ENCODE results near the gene ABCG1.
"Not testable (repeated sequence)": the region's sequence is repeated elsewhere in the genome, so short reads cannot be mapped to it uniquely, and the experiment has no call there.

The ABCG1 gene

DNA sequence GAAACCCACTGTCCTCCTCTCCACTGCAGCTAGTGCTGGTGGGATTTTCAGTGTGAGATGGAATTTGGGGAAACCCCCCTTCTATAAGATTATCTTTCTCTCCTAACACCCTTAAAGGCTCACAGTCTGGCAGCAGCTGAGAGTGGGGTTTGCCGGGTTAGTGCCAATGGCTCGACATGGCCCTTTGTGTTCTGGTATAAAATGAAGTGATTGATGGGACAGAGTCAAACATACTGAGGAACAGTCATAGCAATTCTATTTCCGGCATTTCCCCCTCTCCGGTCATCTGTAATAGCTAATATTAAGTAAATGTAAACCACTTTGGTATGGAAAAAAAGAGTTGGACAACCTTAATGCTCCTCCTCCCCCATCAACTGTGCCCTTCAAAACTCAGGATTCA, 58.7 kb downstream of the ABCG1 start:
- DNase-seq = no peak
- intact Hi-C loops (cut with DNase I) = no loop called here

DNA sequence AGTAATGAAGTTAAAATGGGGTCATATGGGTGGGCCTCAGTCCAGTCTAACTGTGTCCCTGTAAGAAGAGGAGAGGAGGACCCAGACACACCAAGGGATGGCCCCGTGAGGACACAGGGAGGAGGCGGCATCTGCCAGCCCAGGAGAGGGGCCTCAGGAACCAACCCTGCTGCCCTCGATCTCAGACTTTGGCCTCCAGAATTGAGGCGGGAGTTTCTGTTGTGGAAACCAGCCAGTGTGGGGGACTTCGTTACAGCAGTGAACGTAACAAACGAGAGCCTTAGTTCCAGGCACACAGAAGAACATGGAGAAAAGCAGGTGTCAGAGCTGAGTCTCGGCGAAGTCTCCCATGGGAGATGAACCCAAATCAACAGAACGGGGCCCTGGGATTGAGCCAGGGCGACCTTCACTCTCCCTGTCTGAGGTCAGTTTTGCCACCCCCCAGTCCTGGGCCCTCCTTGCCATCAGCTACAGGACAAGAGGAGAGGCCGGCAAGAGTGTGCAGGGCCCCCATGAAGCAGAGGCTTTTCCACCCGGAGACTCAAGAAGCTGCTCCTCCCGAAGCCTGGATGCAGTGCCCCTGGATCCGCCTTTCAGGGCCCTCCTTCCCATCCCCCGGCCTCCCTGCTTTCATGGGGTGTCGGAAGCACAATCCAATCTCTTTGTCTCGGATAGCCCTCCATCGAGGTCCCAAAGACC, 59.7 kb downstream of the ABCG1 start:
- intact Hi-C loops (cut with DNase I) = no loop called here
- no peak for DNase-seq

DNA sequence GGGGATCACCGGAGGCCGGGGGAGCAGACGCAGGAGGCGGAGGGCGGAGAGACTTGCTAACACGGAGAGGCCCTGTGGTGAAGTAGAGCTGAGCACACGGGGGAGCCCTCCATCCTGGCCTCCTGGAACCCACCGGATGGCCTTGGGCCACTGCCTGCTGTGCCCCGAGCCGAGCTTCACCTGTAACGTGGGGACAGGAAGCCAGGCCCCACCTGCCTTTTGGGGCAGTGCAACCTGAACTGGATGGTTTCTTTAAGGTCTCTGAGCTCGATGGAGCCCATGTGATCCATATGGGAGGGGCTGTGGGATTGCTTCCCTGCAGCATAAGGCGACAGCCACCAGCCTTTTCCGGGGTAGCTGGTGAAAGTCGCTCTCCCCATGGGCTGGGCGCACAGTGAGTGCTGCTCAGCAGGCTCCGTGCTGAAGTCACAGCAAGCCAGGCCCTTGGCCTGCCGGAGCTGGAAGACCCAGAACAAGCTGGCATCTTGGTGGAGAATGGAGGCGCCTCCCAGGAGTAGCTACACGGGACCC, 60.5 kb downstream of the ABCG1 start:
- no peak for DNase-seq
- intact Hi-C loops (cut with DNase I) = no loop called here

DNA sequence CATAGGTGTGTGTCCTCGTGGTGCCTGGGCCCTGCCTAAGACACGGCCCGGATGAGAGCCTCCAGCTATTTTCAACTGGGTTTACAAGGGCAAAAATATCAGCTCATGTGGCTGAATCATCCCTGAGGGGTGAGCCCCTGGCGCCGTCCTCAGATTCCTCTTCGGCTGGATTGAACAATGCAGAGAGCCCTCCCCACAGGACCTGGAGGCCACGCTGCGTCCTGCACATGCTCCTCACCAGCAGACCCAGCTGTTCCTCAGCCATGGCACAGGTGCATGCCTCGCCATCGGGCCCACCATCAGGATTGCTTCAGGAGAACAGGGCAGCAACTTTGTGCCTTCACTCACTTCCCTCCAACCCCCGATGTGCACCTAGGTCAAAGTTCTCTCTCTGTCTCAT, 60.9 kb downstream of the ABCG1 start:
- DNase-seq = no peak
- intact Hi-C loops (cut with DNase I) = no loop called here

DNA sequence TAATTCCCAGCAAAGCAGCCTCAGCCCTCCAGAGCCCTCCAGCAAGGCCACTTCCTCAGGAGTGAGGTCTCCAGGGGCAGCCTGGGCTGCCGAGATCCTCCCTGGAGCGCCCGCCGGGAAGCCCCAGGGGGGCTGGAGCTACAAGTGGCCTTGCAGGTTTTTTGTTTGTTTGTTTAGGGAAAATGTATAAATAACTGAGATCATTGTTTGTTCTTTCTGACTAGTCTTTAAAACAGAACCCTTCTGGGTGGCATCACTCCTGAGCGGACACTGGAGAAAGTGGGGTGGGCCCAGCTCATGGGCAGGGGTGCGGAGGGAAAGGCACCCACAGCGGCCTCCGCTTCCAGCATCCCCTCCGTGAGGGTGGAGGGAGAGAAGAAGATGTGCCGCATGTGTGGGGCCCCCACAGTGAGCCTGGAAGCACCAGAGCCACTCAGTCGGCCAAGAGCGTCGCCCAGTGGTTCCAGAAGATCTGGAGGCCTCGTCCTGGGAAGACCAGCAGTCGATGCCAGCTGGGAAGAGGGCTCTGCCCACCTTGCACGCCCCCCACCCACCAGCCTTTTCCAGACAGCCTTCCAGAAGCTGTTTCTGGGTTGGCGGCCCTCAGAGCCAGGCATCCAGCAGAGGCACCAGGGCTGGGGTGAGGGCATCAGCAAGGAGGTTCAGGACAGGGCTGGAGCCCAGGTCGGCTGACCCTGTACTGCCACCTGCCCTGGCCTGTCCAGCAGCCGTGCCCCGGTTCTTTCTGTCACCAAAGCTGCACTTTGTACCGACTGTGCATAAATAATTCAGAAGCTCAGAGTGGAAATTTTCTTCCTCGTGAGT, 61.6 kb downstream of the ABCG1 start:
- intact Hi-C loops (cut with DNase I) = no loop called here
- DNase-seq = no peak

DNA sequence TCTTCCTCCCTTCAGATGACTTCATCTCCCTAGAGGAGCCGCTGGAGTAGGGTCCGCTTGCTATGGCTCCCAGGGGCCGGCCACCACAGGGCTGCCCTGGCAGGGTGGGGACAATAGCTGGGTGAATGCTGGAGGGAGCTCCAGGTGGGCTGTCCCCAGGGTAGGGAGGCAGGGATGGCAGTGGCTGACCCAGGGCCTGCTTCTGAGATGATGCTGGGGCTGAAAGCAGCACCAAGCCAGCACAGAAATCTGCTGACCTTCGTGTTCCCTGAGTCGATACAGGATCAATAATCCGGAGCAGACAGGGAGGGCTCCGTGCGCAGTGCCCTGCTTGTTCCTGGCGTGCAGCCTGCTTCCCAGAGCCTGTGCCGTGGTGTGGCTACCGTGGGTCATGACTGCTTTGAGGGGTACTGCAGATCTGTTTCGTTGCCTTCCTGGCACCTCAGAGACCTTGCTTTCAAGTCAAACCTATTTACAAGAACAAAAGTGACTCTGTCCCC, 62.3 kb downstream of the ABCG1 start:
- no peak for DNase-seq
- intact Hi-C loops (cut with DNase I) = no loop called here

DNA sequence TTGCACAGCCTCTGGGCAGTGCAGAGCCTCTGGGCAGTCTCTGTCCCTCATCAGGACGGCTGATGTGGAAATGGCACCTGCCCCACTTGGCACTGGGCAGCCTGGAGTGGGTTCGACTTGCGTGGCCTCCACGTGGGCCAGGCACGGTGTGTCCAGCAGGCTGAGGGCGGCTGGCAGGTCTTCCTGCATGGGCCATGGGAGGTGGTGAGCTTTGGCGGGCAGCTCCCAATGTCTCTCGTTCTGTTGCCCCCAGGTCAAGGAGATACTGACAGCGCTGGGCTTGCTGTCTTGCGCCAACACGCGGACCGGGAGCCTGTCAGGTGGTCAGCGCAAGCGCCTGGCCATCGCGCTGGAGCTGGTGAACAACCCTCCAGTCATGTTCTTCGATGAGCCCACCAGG, 63.1 kb downstream of the ABCG1 start:
- intact Hi-C loops (cut with DNase I) = no loop called here
- no peak for DNase-seq

DNA sequence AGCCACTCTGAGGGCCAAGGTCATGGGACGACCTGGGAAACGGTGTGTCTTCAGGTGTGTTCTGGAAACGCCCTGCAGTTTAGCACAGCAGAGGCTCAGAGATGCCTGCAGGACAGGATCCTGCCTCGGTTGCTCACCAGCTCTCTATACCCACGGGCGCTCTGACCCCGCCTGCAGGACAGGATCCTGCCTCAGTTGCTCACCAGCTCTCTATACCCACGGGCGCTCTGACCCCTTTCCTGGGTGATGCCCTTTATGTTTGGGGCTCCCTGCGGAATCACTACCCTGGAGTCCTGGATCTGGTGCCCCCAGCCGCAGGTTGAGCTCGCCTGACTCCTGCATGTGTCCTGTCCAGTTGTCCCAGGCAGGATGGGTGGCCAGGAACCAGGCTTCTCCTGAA, 63.8 kb downstream of the ABCG1 start:
- no peak for DNase-seq
- intact Hi-C loops (cut with DNase I) = no loop called here

DNA sequence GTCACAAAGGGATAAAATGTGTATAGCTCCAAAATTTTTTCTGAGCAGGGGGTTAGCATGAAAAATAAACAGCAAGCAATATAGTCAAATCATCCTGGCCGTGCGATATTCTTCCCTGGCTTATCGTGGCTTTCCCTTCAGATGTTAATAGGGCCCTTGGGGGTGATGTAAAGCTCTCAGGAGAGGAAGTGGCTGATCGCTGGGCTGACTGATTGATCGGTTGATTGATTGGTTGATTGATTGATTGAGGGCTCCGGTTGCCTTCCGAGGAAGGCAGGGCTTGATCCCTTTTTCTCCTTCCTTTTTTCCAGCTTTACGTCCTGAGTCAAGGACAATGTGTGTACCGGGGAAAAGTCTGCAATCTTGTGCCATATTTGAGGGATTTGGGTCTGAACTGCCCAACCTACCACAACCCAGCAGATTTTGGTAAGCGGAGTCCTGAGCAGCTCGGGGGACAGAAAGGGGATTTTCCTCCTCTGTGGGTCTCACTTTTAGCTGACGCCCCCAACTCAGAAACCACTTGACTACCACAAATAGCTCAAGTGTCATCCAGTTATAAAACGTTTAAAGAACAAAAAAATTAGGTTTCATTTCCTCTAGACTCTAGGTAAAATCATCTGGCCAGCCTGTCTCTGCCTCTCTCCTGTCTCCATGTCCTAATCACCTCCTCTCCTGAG, 66.8 kb downstream of the ABCG1 start:
- DNase-seq = no peak
- intact Hi-C loops (cut with DNase I) = no loop called here

DNA sequence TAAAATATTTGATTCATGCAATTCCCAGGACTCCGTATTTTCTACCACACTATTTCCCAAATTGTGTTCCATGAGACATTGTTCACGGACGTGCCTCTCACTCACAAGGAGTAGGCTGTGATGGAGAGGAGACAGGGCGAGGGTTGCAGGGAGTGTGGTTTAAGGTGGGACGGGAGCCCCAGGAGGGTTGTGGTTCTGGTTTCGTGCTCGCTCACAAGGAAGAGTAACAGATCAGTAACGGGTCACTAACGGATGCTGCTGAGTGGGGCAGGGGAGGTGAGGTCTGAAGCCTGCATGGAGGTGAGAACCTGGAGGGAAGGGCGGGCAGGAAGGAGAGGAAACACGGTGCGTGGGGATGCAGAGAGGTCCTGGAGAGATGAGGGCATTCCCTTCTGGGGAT, 67.5 kb downstream of the ABCG1 start:
- peak in 3 of 42 donors; percentile 38 to 72 (median 58) for DNase-seq
- intact Hi-C loops (cut with DNase I) = no loop called here

DNA sequence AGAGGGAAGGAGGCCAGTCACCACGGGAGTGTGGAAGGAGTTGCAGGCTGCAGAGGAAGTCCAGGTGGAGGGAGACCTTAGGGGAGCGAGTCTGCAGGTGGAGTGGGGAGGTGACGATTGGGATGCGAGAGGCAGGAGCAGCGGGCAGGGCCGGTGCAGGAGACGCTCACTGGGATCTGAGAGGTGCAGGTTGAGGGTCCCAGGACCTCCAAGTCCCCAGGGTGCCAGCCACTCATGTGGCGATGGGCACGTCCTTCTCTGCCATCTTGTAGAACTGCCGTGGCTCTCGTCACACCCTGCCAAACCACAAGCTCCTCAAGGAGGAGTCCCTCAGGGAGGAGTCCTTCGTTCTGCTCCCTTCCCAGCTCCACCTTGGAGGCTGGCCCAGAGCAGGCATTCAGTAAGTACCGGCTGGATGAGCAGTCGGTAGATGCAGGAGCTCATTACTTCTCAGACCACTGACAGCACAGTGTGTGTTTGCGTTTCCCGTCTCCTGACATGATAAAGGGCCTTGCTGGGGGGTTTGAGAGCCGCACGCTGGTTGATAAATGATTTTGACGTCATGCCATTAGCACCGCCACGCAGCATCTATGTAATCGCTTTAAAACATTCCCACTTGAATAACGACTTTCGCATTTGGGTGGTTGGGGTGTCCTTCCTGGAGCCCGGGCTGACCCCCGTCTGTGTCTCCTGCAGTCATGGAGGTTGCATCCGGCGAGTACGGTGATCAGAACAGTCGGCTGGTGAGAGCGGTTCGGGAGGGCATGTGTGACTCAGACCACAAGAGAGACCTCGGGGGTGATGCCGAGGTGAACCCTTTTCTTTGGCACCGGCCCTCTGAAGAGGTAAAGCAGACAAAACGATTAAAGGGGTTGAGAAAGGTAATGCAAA, 68.5 kb downstream of the ABCG1 start:
- intact Hi-C loops (cut with DNase I) = no loop called here
- no peak for DNase-seq

DNA sequence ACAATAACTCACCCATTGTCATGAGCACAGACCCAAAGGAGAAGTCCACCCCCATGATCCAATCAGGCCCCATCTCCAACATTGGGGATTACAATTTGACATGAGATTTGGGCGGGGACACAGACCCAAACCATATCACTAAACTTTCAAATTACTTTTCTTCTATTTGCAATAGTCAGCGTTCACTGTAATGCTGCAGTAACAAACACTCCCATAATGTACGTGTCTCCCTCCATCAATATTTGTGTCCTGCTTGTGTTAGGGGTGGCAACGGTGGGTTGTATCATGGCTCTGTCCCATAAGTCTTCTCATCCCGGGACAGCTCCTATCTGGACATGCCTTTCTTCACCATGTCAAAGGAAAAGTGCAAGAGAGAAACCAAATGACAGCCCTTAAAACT, 70.0 kb downstream of the ABCG1 start:
- intact Hi-C loops (cut with DNase I) = no loop called here
- no peak for DNase-seq

DNA sequence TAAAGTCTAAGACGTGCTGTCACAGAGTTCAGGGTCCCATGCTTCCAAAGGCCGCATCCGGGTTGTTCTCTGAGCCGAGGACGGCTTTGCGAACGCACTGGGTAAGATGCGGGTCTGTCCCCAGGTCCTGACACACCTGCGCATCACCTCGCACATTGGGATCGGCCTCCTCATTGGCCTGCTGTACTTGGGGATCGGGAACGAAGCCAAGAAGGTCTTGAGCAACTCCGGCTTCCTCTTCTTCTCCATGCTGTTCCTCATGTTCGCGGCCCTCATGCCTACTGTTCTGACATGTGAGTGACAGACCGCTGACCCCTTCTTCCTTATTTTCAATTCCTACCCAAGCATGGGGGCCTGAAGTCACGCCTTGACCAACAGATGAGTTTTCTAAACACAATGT, 71.0 kb downstream of the ABCG1 start:
- peak in 35 of 42 donors; percentile 26 to 76 (median 48) for DNase-seq
- intact Hi-C loops (cut with DNase I) = no loop called here

DNA sequence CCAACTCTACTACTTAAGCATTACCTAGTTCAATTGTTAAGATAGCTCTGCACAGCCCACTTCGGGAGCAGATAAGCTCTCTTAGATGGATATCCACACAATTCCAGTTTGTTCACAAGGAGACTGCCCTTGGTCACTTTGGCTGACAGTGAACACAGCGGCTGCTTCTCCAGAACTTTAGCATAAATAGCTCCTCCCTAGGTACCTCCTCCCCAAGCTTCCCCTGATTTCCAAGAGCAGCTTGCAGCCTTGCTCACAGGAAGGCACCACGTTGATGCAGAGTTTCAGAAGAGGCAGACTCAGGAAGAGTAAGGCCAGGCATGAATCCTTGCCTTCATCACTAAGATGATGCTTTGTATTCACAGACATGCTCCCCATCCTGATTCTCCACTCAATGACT, 71.6 kb downstream of the ABCG1 start:
- intact Hi-C loops (cut with DNase I) = no loop called here
- DNase-seq = no peak

DNA sequence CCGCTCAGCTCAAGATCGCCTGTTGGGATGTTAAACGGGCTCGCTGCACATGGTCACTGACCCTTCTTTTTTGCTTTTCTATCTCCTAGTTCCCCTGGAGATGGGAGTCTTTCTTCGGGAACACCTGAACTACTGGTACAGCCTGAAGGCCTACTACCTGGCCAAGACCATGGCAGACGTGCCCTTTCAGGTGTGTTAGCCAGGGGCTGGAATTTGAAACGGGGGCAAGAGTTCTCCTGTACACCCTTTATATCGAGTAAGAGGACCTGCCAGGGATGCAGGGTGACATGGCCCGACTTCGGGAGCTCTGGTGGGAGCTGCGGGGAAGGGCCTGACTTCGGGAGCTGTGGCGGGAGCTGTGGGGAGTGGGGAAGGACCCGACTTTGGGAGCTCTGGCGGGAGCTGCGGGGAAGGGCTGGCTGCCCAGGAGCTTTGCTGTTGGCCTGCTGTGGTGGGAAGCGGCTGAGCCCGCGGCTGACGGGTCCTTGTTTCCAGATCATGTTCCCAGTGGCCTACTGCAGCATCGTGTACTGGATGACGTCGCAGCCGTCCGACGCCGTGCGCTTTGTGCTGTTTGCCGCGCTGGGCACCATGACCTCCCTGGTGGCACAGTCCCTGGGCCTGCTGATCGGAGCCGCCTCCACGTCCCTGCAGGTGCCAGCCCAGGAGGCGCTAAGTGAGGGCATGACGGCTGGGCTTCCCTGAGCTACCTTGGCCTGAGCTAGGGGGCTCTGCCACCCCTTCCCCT, 72.2 kb downstream of the ABCG1 start:
- DNase-seq = no peak
- intact Hi-C loops (cut with DNase I) = no loop called here

DNA sequence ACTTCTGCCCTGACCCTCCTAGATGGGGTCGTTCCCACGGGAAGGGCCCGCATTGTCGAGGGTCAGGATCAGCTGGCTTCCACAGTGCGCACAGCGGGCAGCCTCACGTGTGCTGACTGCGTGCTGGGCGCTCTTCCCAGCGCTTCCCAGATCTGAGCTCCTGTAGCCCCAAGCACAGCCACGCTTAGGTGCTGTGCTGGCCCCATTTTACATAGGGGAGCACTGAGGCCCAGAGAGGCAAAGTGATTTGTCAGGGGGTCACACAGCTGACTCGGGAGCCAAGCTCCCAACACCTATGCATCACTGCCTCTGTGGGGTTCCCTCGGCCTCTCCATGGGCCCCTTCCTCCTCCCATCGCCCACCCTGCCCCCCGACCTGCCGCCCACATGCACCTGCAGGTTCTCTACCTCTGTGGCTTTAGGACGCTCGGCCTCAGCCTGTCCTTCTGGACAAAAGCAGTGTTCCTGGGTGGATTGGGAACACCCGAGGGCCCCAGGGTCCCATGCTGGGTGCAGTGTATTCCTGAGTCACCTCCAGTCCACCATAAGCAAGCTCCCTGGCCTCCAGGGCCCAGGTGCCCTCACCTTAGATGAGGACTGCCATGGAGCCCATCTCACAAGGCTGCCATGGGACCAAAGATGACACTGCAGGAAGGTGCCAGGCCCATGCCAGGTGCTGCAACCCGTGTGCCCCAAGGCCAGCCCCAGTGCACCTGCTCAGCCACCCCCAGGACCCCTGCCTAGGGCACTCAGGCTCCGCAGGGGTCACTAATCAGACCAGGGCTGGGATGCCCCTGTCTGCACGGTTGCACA, 73.0 kb downstream of the ABCG1 start:
- intact Hi-C loops (cut with DNase I) = no loop called here
- no peak for DNase-seq

DNA sequence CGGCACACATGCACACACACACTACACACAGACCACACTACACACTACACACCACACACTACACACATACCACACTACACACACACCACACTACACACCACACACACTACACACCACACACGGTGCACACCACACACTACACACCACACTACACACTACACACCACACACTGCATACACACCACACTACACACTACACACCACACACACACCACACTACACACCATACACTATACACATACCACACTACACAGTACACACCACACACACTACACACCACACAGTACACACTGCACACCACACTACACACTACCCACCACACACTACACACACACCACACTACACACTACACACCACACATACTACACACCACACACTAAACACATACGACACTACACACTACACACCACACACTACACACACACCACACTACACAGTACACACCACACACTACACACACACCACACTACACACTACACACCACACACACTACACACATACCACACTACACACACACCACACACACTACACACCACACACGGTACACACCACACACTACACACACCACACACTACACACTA, 73.7 kb downstream of the ABCG1 start:
- DNase-seq; intact Hi-C loops (cut with DNase I): not testable (repeated sequence)
